B cell (primary cell): ENCODE data around the gene PSMC3IP.

Experiments used
- EZH2 ChIP-seq: IDR thresholded peaks from 2 replicates; pipeline ENCODE4 v1.6.1; 2012; ENCODE audit warnings: borderline replicate concordance, low read depth, mild to moderate bottlenecking, moderate library complexity, low read length; ENCODE audit not compliant: insufficient read depth, poor library complexity, severe bottlenecking
- TF ChIP-seq, protein P1 (sequence below): fragments of 200-600 bp; IDR thresholded peaks from one replicate; pipeline ENCODE4 v1.8.0; 2022; ENCODE audit warnings: antibody characterized with exemption, mild to moderate bottlenecking

GRCh38 chr17:42537156-42537805 is 40.2 kb downstream of the PSMC3IP start:
- TF ChIP-seq, protein P1, sequence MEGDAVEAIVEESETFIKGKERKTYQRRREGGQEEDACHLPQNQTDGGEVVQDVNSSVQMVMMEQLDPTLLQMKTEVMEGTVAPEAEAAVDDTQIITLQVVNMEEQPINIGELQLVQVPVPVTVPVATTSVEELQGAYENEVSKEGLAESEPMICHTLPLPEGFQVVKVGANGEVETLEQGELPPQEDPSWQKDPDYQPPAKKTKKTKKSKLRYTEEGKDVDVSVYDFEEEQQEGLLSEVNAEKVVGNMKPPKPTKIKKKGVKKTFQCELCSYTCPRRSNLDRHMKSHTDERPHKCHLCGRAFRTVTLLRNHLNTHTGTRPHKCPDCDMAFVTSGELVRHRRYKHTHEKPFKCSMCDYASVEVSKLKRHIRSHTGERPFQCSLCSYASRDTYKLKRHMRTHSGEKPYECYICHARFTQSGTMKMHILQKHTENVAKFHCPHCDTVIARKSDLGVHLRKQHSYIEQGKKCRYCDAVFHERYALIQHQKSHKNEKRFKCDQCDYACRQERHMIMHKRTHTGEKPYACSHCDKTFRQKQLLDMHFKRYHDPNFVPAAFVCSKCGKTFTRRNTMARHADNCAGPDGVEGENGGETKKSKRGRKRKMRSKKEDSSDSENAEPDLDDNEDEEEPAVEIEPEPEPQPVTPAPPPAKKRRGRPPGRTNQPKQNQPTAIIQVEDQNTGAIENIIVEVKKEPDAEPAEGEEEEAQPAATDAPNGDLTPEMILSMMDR, result no peak
- no peak for TF ChIP-seq EZH2
